ENCODE results near the gene PEX14. TPM values are rescaled to one million over a fixed set of nuclear protein-coding genes. Genes with fewer than 3 reads are reported as not detected.

PEX14 gene
- total and polyA plus RNA-seq, 9 of the 15 experiments (the other 6 are each of a cell fraction or from before 2014, with no cell fraction given): 2.6 to 45.7 (median 22.7) TPM

GRCh38 chr1:10474613-10475507 is at the start of gene PEX14 (continued):
- TF ChIP-seq VEZF1 (CRISPR knock-in tag; IDR thresholded peaks at IDR 0.05) (peak; percentile 95), SREBF2 (CRISPR knock-in tag; IDR thresholded peaks at IDR 0.05) (no peak), ELK1 (CRISPR knock-in tag; IDR thresholded peaks at IDR 0.05) (no peak), USF2 (CRISPR knock-in tag; IDR thresholded peaks at IDR 0.05) (no peak), MEF2A (IDR thresholded peaks at IDR 0.05; ENCODE audit: control insufficient read depth, low read depth, low read length) (no peak), CREB3L1 (IDR thresholded peaks at IDR 0.05; ENCODE audit: borderline replicate concordance, low read depth) (no peak), GTF2F1 (IDR thresholded peaks at IDR 0.05; ENCODE audit: low read depth, low read length) (no peak), CHCHD3 (CRISPR knock-in tag; IDR thresholded peaks at IDR 0.05) (no peak), PURB (CRISPR knock-in tag; IDR thresholded peaks at IDR 0.05; ENCODE audit: low read depth) (no peak), POLR3G (IDR thresholded peaks at IDR 0.05; ENCODE audit: extremely low read depth, insufficient read length, insufficient replicate concordance) (no peak), ZFP36 (IDR thresholded peaks at IDR 0.05; ENCODE audit: low read depth, low read length, partially characterized antibody) (peak; percentile 10), ATF1 (CRISPR knock-in tag; IDR thresholded peaks at IDR 0.05) (no peak), ATF1 (tag; IDR thresholded peaks at IDR 0.05) (no peak), TCF15 (CRISPR knock-in tag; IDR thresholded peaks at IDR 0.05) (no peak), YBX1 (IDR thresholded peaks at IDR 0.05) (no peak)
